Neuronal stem cell (in vitro differentiated cells): ENCODE data around the gene DTNB. TPM values are rescaled to one million over a fixed set of nuclear protein-coding genes. Genes with fewer than 3 reads are reported as not detected.
A peak's percentile ranks its signal among the peaks of the same experiment; 100 is the strongest.

Experiments
- DNase-seq: peaks from one replicate; pipeline ENCODE4 v3.0.0-alpha.2; 2013; ENCODE audit warnings: low spot score
- H2AFZ ChIP-seq: one replicate; pipeline ENCODE4 v1.6.1; 2013; ENCODE audit warnings: mild to moderate bottlenecking, low read length, inconsistent platforms
- H2AK5ac ChIP-seq: 2 replicates; pipeline ENCODE4 v1.6.1; 2013; ENCODE audit warnings: low read depth, mild to moderate bottlenecking, inconsistent platforms, low read length, moderate library complexity, mixed read lengths
- H2BK120ac ChIP-seq: 2 replicates; pipeline ENCODE4 v1.6.1; 2013; ENCODE audit warnings: low read depth, mild to moderate bottlenecking, inconsistent platforms, low read length, moderate library complexity, mixed read lengths
- H2BK12ac ChIP-seq: one replicate; pipeline ENCODE4 v1.6.1; 2013; ENCODE audit warnings: low read length, inconsistent platforms
- H2BK15ac ChIP-seq: 2 replicates; pipeline ENCODE4 v1.6.1; 2013; ENCODE audit warnings: mild to moderate bottlenecking, low read length, inconsistent platforms, mixed read lengths
- H2BK5ac ChIP-seq: one replicate; pipeline ENCODE4 v1.6.1; 2013; ENCODE audit warnings: inconsistent platforms, mild to moderate bottlenecking, low read length, moderate library complexity
- H3K14ac ChIP-seq: one replicate; pipeline ENCODE4 v1.6.1; 2013; ENCODE audit warnings: low read length, inconsistent platforms
- H3K18ac ChIP-seq: 2 replicates; pipeline ENCODE4 v1.6.1; 2013; ENCODE audit warnings: low read length, inconsistent platforms
- H3K23ac ChIP-seq: 2 replicates; pipeline ENCODE4 v1.6.1; 2013; ENCODE audit warnings: low read depth, mild to moderate bottlenecking, mixed read lengths, low read length, inconsistent platforms; ENCODE audit not compliant: poor library complexity
- H3K27ac ChIP-seq: replicated peaks from 3 replicates; pipeline ENCODE4 v1.5.1; 2013; ENCODE audit warnings: low read length, inconsistent platforms
- H3K27me3 ChIP-seq, 3 experiments: 2 replicates each; pipeline ENCODE4 v1.6.1; 2013; ENCODE audit warnings: low read length in 3 of 3, mild to moderate bottlenecking in 2 of 3, inconsistent platforms in 1 of 3, low read depth in 1 of 3, mixed read lengths in 1 of 3, moderate library complexity in 1 of 3; ENCODE audit not compliant: control insufficient read depth in 3 of 3, insufficient read depth in 3 of 3
- H3K36me3 ChIP-seq, 2 donors: replicated peaks in 1 of 2; 2 replicates each; pipeline ENCODE4 v1.6.1; 2013; ENCODE audit warnings: low read length in 2 of 2; ENCODE audit not compliant: control insufficient read depth in 2 of 2, insufficient read depth in 2 of 2
- H3K4ac ChIP-seq: 2 replicates; pipeline ENCODE4 v1.6.1; 2013; ENCODE audit warnings: inconsistent platforms, mild to moderate bottlenecking, low read length, moderate library complexity
- H3K4me1 ChIP-seq, 2 donors: 1 replicate in 1 of 2; 2 replicates in 1 of 2; pipeline ENCODE4 v1.6.1; 2013; ENCODE audit warnings: low read length in 2 of 2, low read depth in 1 of 2; ENCODE audit not compliant: control insufficient read depth in 2 of 2, insufficient read depth in 1 of 2
- H3K4me2 ChIP-seq: one replicate; pipeline ENCODE4 v1.6.1; 2013; ENCODE audit warnings: mild to moderate bottlenecking, low read length, inconsistent platforms; ENCODE audit not compliant: insufficient read depth, poor library complexity, severe bottlenecking
- H3K4me3 ChIP-seq, 2 donors: 2 replicates each; pipeline ENCODE4 v1.5.1; 2013; ENCODE audit warnings: low read length in 2 of 2, mild to moderate bottlenecking in 2 of 2, inconsistent platforms in 1 of 2, moderate library complexity in 1 of 2
- H3K79me1 ChIP-seq: one replicate; pipeline ENCODE4 v1.6.1; 2013; ENCODE audit warnings: low read depth, mild to moderate bottlenecking, inconsistent platforms, low read length, moderate library complexity
- H3K9ac ChIP-seq: one replicate; pipeline ENCODE4 v1.6.1; 2013; ENCODE audit warnings: mild to moderate bottlenecking, low read depth, low read length, inconsistent platforms; ENCODE audit not compliant: poor library complexity
- H3K9me3 ChIP-seq, 2 donors: replicated peaks in 1 of 2; 2 replicates each; pipeline versions ENCODE3 to v1.6.1; 2013; ENCODE audit warnings: low read length in 2 of 2, mild to moderate bottlenecking in 2 of 2, inconsistent platforms in 1 of 2, low read depth in 1 of 2, mixed read lengths in 1 of 2, moderate library complexity in 1 of 2; ENCODE audit not compliant: control insufficient read depth in 2 of 2, insufficient read depth in 1 of 2
- H4K8ac ChIP-seq: one replicate; pipeline ENCODE4 v1.6.1; 2013; ENCODE audit warnings: low read depth, mild to moderate bottlenecking, inconsistent platforms, low read length, moderate library complexity
- H4K91ac ChIP-seq: one replicate; pipeline ENCODE4 v1.6.1; 2013; ENCODE audit warnings: low read length, low read depth, mild to moderate bottlenecking, inconsistent platforms; ENCODE audit not compliant: poor library complexity
- WGBS, 2 donors: extraction: QIAGEN DNeasy Blood & Tissue Kit; methylation state at CpG; one replicate each; pipeline ENCODE4 v1.1.7; 2013; ENCODE audit warnings: missing lambda C conversion rate in 2 of 2, mixed read lengths in 1 of 2; ENCODE audit not compliant: insufficient read length in 2 of 2, insufficient replicate concordance in 1 of 2; ENCODE audit errors: extremely low coverage in 2 of 2; 5-methylcytosine and 5-hydroxymethylcytosine counted together
- polyA plus RNA-seq, 2 experiments: library from polyadenylated mRNA; stranded (reverse); fragments of 200-250 nt; gene quantifications; one replicate each; pipeline ENCODE4 v1.2.3, GENCODE V29; 2013

Gene DTNB
- polyA plus RNA-seq (2013, experiment 1 of 2) = 34.6 TPM
- polyA plus RNA-seq (2013, experiment 2 of 2) = 31.1 TPM

- peaks cover 0 to 4% of the 10 kb centered on the region in 2 donors for H3K4me1 ChIP-seq
- H2BK120ac ChIP-seq = peak within 1 kb of the TSS; percentile 76
- peak within 1 kb of the TSS; percentile 98 for H2AFZ ChIP-seq
- H3K9ac ChIP-seq = peak within 1 kb of the TSS; percentile 92
- no peak within 1 kb of the TSS for H4K91ac ChIP-seq
- H2AK5ac ChIP-seq = peak within 1 kb of the TSS; percentile 65
- H4K8ac ChIP-seq = no peak within 1 kb of the TSS
- H3K27me3 ChIP-seq = peaks cover 0 to 9% (median 5%) of the 10 kb centered on the region in 3 experiments
- peak within 1 kb of the TSS; percentile 57 for H2BK5ac ChIP-seq
- H3K14ac ChIP-seq = peak within 1 kb of the TSS; percentile 72
- peak within 1 kb of the TSS; percentile 59 for H2BK15ac ChIP-seq
- peak within 1 kb of the TSS; percentile 69 for H2BK12ac ChIP-seq
- no peak within 1 kb of the TSS for H3K4ac ChIP-seq
- H3K4me3 ChIP-seq = peak within 1 kb of the TSS; percentile 63 to 92
- H3K9me3 ChIP-seq = no peaks in the 10 kb centered on the region
- peak within 1 kb of the TSS; percentile 94 for H3K4me2 ChIP-seq
- H3K18ac ChIP-seq = peak within 1 kb of the TSS; percentile 98
- peak within 1 kb of the TSS; percentile 95 for H3K23ac ChIP-seq
- peak; percentile 84 for DNase-seq
- H3K27ac ChIP-seq = peak within 1 kb of the TSS; percentile 82
- H3K36me3 ChIP-seq = no peaks in the 10 kb centered on the region
- WGBS, 2 donors = no CpG with 5 or more reads among the region's 111 CpGs
- H3K79me1 ChIP-seq = no peaks in the 10 kb centered on the region
Observed at GRCh38 chr2:25673300-25674076, at the start of gene DTNB. DTNB (minus strand) TSS chr2:25673577; CDS start chr2:25652660, 20,917 bp downstream.

- Histone ChIP-seq H3K79me1 (no peaks in the 10 kb centered on the region), H3K4me1 (peaks cover 3 to 16% of the 10 kb centered on the region in 2 donors), H3K4me3 (no peak overlapping the region), H2BK120ac (no peak overlapping the region), H3K27ac (no peak overlapping the region), H4K8ac (no peak overlapping the region), H3K4me2 (no peak overlapping the region), H2BK15ac (no peak overlapping the region), H4K91ac (no peak overlapping the region), H3K23ac (no peak overlapping the region), H3K9ac (no peak overlapping the region), H3K18ac (no peak overlapping the region), H3K36me3 (no peaks in the 10 kb centered on the region), H2BK5ac (no peak overlapping the region), H3K14ac (no peak overlapping the region), H3K9me3 (peaks cover 0 to 6% of the 10 kb centered on the region in 2 donors), H2AFZ (no peak overlapping the region), H2BK12ac (no peak overlapping the region), H3K4ac (no peak overlapping the region), H3K27me3 (no peaks in the 10 kb centered on the region), H2AK5ac (no peak overlapping the region)
- no CpG with 5 or more reads among the region's 3 CpGs for WGBS, 2 donors
- DNase-seq = no peak
Observed at GRCh38 chr2:25722224-25722623, 48.8 kb upstream of the DTNB start.

GRCh38 chr2:25720575-25720974 is 47.2 kb upstream of the DTNB start:
- no peak overlapping the region for H2BK120ac ChIP-seq
- no peak overlapping the region for H2BK15ac ChIP-seq
- no peak overlapping the region for H3K14ac ChIP-seq
- WGBS, 2 donors = no CpG with 5 or more reads among the region's 1 CpG
- H3K4me3 ChIP-seq = no peak overlapping the region
- H2AK5ac ChIP-seq = no peak overlapping the region
- H4K8ac ChIP-seq = no peak overlapping the region
- no peaks in the 10 kb centered on the region for H3K27me3 ChIP-seq
- H3K4me2 ChIP-seq = no peak overlapping the region
- H3K79me1 ChIP-seq = no peaks in the 10 kb centered on the region
- no peak overlapping the region for H3K9ac ChIP-seq
- no peak overlapping the region for H2AFZ ChIP-seq
- no peak overlapping the region for H2BK5ac ChIP-seq
- H3K18ac ChIP-seq = no peak overlapping the region
- no peak overlapping the region for H3K4ac ChIP-seq
- H3K27ac ChIP-seq = no peak overlapping the region
- no peaks in the 10 kb centered on the region for H3K36me3 ChIP-seq
- peaks cover 0 to 6% of the 10 kb centered on the region in 2 donors for H3K9me3 ChIP-seq
- no peak for DNase-seq
- no peak overlapping the region for H2BK12ac ChIP-seq
- H3K23ac ChIP-seq = no peak overlapping the region
- H4K91ac ChIP-seq = no peak overlapping the region
- H3K4me1 ChIP-seq = peaks cover 3 to 16% of the 10 kb centered on the region in 2 donors

- Histone ChIP-seq H2BK120ac (no peak overlapping the region), H2BK15ac (no peak overlapping the region), H3K4me1 (peaks cover 0 to 2% of the 10 kb centered on the region in 2 donors), H3K27me3 (no peaks in the 10 kb centered on the region), H3K27ac (no peak overlapping the region), H2AFZ (no peak overlapping the region), H3K4me2 (no peak overlapping the region), H3K9me3 (no peaks in the 10 kb centered on the region), H3K79me1 (no peaks in the 10 kb centered on the region), H3K36me3 (no peaks in the 10 kb centered on the region), H3K9ac (no peak overlapping the region), H3K18ac (no peak overlapping the region), H4K91ac (no peak overlapping the region), H2AK5ac (no peak overlapping the region), H3K23ac (no peak overlapping the region), H2BK12ac (no peak overlapping the region), H3K4me3 (no peak overlapping the region), H3K14ac (no peak overlapping the region), H2BK5ac (no peak overlapping the region), H4K8ac (no peak overlapping the region), H3K4ac (no peak overlapping the region)
- WGBS, 2 donors = no CpG with 5 or more reads among the region's 1 CpG
- no peak for DNase-seq
Observed at GRCh38 chr2:25714740-25715139, 41.4 kb upstream of the DTNB start.
